PC-3 (cell line): Measurements from ENCODE around the gene PRM1. TPM values are rescaled to one million over a fixed set of nuclear protein-coding genes. Genes with fewer than 3 reads are reported as not detected.
A peak's percentile ranks its signal among the peaks of the same experiment; 100 is the strongest.

Source experiments
- ATAC-seq: fragments of 200-7000 bp; cut with Tn5 transposase; 2 replicates; pipeline ENCODE4 v1.9.1; 2020; ENCODE audit warnings: mild to moderate bottlenecking, moderate library complexity
- BruUV-seq: library from RNA; stranded (reverse); fragments of 400-500 nt; replicated peaks from 2 replicates; lab custom pipeline; 2021; lab: Mats Ljungman, UMichigan
- CTCF ChIA-PET: fragments of 300-600 bp; sonication (Branson Sonifier 250); formaldehyde crosslinking; loops from one replicate; lab custom pipeline; 2022; ENCODE audit warnings: antibody characterized with exemption; lab: Charles Lee
- POLR2A ChIA-PET: fragments of 300-600 bp; sonication (Branson Sonifier 250); formaldehyde crosslinking; loops from one replicate; lab custom pipeline; 2022; ENCODE audit warnings: antibody characterized with exemption; ENCODE audit not compliant: unreplicated experiment; lab: Charles Lee
- DNase-seq: peaks from one replicate; pipeline ENCODE4 v3.0.0-alpha.2; 2015
- H2AFZ ChIP-seq: fragments of 300-600 bp; sonication (generic); 2 replicates; pipeline ENCODE4 v1.6.0; 2016; ENCODE audit warnings: antibody characterized with exemption, low read length
- H3F3A ChIP-seq: fragments of 300-600 bp; sonication (generic); one replicate; pipeline ENCODE4 v1.6.0; 2017; ENCODE audit warnings: antibody characterized with exemption, low read length, control low read depth, mild to moderate bottlenecking; ENCODE audit not compliant: unreplicated experiment
- H3K27ac ChIP-seq: fragments of 300-600 bp; sonication (generic); 2 replicates; pipeline ENCODE4 v1.5.1; 2016; ENCODE audit warnings: mild to moderate bottlenecking, low read length
- H3K27me3 ChIP-seq: fragments of 300-600 bp; sonication (generic); 2 replicates; pipeline ENCODE4 v1.6.1; 2016; ENCODE audit warnings: low read length, mixed read lengths
- H3K36me3 ChIP-seq: fragments of 300-600 bp; sonication (generic); 2 replicates; pipeline ENCODE4 v1.6.1; 2016; ENCODE audit warnings: low read depth, mixed run types, low read length, mixed read lengths
- H3K4me1 ChIP-seq: fragments of 300-600 bp; sonication (generic); 2 replicates; pipeline ENCODE4 v1.5.1; 2016; ENCODE audit warnings: low read length; ENCODE audit not compliant: insufficient read depth
- H3K4me2 ChIP-seq: fragments of 300-600 bp; sonication (generic); 2 replicates; pipeline ENCODE4 v1.6.0; 2016; ENCODE audit warnings: low read length
- H3K4me3 ChIP-seq: fragments of 300-600 bp; sonication (generic); 2 replicates; pipeline ENCODE4 v1.5.1; 2016; ENCODE audit warnings: mild to moderate bottlenecking, low read length, mixed read lengths
- H3K79me2 ChIP-seq: fragments of 300-600 bp; sonication (generic); 2 replicates; pipeline ENCODE4 v1.6.1; 2017; ENCODE audit warnings: low read length, mixed read lengths
- H3K9ac ChIP-seq: fragments of 300-600 bp; sonication (generic); 2 replicates; pipeline ENCODE4 v1.6.0; 2016; ENCODE audit warnings: mild to moderate bottlenecking, low read length
- H3K9me2 ChIP-seq: fragments of 300-600 bp; sonication (generic); replicated peaks from 2 replicates; pipeline ENCODE4 v1.6.1; 2016; ENCODE audit warnings: mixed run types, low read length, mixed read lengths
- H3K9me3 ChIP-seq: fragments of 300-600 bp; sonication (generic); 2 replicates; pipeline ENCODE4 v1.6.1; 2016; ENCODE audit warnings: low read length, mixed read lengths
- H4K20me1 ChIP-seq: fragments of 300-600 bp; sonication (generic); 2 replicates; pipeline ENCODE4 v1.6.1; 2016; ENCODE audit warnings: low read length, mixed read lengths
- EZH2 ChIP-seq: fragments of 300-600 bp; sonication (generic); IDR thresholded peaks from one replicate; pipeline ENCODE4 v1.6.1; 2017; ENCODE audit warnings: antibody characterized with exemption, mild to moderate bottlenecking, low read length; ENCODE audit not compliant: unreplicated experiment
- EZH2phosphoT487 ChIP-seq: fragments of 300-600 bp; sonication (generic); IDR thresholded peaks from 2 replicates; pipeline ENCODE4 v1.6.1; 2018; ENCODE audit warnings: mild to moderate bottlenecking, antibody characterized with exemption, low read length, borderline replicate concordance
- intact Hi-C: fragments of 100-400 bp; cut with micrococcal nuclease; formaldehyde crosslinking; loops from 2 replicates; pipeline ENCODE4 v1.9.0; 2023
- total RNA-seq: library from RNA; depleted of rRNA; stranded (reverse); fragments of >200 nt; gene quantifications from 2 replicates; pipeline ENCODE4 v1.2.3, GENCODE V29; 2014
- TF ChIP-seq, protein P1 (sequence below): fragments of 300-600 bp; sonication (generic); conservative IDR thresholded peaks from 2 replicates; pipeline ENCODE4 v1.5.1; 2017; ENCODE audit warnings: antibody characterized with exemption, low read depth, mild to moderate bottlenecking, low read length

Gene PRM1
- total RNA-seq, 1 experiment from 2014 or later, result not detected

DNA sequence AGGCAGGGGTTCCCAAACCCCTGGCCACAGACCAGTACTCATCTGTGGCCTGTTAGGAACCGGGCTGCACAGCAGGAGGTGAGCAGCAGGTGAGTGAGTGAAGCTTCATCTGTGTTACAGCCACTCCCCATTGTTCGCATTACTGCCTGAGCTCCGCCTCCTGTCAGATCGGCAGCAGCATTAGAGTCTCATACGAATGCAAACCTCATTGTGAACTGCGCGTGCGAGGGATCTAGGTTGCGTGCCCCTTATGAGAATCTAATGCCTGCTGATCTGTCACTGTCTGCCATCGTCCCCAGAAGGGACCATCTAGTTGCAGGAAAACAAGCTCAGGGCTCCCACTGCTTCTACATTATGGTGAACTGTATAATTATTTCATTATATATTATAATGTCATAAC, 39.0 kb upstream of the PRM1 start:
- TF ChIP-seq EZH2phosphoT487 (no peak), EZH2 (no peak)
- TF ChIP-seq, protein P1, sequence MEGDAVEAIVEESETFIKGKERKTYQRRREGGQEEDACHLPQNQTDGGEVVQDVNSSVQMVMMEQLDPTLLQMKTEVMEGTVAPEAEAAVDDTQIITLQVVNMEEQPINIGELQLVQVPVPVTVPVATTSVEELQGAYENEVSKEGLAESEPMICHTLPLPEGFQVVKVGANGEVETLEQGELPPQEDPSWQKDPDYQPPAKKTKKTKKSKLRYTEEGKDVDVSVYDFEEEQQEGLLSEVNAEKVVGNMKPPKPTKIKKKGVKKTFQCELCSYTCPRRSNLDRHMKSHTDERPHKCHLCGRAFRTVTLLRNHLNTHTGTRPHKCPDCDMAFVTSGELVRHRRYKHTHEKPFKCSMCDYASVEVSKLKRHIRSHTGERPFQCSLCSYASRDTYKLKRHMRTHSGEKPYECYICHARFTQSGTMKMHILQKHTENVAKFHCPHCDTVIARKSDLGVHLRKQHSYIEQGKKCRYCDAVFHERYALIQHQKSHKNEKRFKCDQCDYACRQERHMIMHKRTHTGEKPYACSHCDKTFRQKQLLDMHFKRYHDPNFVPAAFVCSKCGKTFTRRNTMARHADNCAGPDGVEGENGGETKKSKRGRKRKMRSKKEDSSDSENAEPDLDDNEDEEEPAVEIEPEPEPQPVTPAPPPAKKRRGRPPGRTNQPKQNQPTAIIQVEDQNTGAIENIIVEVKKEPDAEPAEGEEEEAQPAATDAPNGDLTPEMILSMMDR, result no peak
- Histone ChIP-seq H4K20me1 (no peaks in the 10 kb centered on the region), H3K27me3 (no peaks in the 10 kb centered on the region), H2AFZ (no peak overlapping the region), H3K79me2 (no peaks in the 10 kb centered on the region), H3K4me2 (no peak overlapping the region), H3F3A (no peaks in the 10 kb centered on the region), H3K9ac (no peak overlapping the region), H3K4me1 (no peaks in the 10 kb centered on the region), H3K9me2 (no peaks in the 10 kb centered on the region), H3K4me3 (no peak overlapping the region), H3K27ac (no peak overlapping the region), H3K9me3 (no peaks in the 10 kb centered on the region), H3K36me3 (no peaks in the 10 kb centered on the region)
- intact Hi-C loops, result no loop called here
- POLR2A ChIA-PET, result no interaction called here
- no TSS peak for BruUV-seq
- DNase-seq (no peak), ATAC-seq (no peak)
- CTCF ChIA-PET, result no interaction called here

DNA sequence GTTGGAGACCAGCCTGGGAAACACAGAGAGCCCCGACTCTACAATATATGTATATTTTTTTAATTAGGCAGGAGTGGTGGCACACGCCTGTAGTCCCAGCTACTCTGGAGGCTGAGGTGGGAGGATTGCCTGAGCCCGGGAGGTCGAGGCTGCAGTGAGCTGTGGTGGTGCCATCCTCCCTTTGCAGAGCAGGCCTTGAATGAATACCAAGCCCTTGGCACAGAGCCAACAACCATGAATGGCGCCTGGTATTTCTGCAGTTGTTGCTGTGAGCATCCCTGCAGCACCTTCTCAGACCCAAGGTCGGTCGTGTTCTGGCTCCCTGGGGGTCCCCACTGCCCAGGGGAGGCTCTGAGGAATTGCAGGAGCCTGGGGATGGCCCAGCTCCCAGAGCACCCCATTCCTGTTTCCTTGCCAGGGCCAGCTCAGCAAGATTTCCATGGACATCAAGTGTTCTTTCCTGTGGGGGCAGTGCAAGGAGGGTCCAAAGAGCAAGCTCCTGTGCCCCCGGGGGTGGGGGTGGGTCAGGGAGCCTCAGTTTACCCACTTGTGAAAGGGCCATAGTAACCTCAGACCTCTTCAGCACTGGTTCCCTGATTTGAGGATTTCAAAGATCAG, 38.5 kb upstream of the PRM1 start:
- H3K79me2 ChIP-seq, result no peaks in the 10 kb centered on the region
- TF ChIP-seq, protein P1, result no peak
- TF ChIP-seq EZH2 (no peak), EZH2phosphoT487 (no peak)

DNA sequence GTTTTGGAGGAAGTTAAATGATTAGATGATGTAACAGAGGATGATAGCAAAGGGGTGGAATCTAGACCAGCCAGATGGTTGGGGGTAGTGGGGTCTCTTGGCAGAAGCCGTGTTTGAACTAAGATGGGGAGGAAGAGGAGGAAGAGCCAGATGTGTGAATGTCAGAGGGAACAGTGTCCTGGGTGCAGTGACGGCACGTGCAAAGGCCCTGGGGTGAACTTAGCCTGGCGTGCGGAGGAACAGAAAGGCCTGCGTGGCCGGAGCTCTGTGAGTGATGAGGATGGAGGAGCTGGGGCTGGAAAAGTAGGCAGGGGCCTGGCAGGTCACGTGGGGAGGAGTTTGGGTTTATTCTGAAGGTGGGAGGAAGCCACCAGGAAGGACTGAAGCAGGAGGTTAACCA, 37.7 kb upstream of the PRM1 start:
- POLR2A ChIA-PET, result no interaction called here
- BruUV-seq, result no TSS peak
- no peak for ATAC-seq
- H3K27ac ChIP-seq, result no peak overlapping the region
- no peaks in the 10 kb centered on the region for H3K27me3 ChIP-seq
- intact Hi-C loops, result no loop called here
- CTCF ChIA-PET, result no interaction called here
- H4K20me1 ChIP-seq, result no peaks in the 10 kb centered on the region
- no peak overlapping the region for H3K9ac ChIP-seq
- H3K9me3 ChIP-seq, result no peaks in the 10 kb centered on the region
- no peaks in the 10 kb centered on the region for H3F3A ChIP-seq
- H3K36me3 ChIP-seq, result no peaks in the 10 kb centered on the region
- H3K79me2 ChIP-seq, result no peaks in the 10 kb centered on the region
- no peaks in the 10 kb centered on the region for H3K9me2 ChIP-seq
- no peak overlapping the region for H3K4me2 ChIP-seq
- no peak overlapping the region for H3K4me3 ChIP-seq
- H2AFZ ChIP-seq, result no peak overlapping the region
- H3K4me1 ChIP-seq, result no peaks in the 10 kb centered on the region
- TF ChIP-seq EZH2 (no peak), EZH2phosphoT487 (no peak)
- TF ChIP-seq, protein P1, result no peak
- no peak for DNase-seq

More for the DNA sequence above, 38.5 kb upstream of the PRM1 start:
- no peaks in the 10 kb centered on the region for H3K9me3 ChIP-seq
- H3K27ac ChIP-seq, result no peak overlapping the region
- no TSS peak for BruUV-seq
- DNase-seq, result peak; percentile 26
- H3K4me2 ChIP-seq, result no peak overlapping the region
- no peaks in the 10 kb centered on the region for H3K4me1 ChIP-seq
- H3K36me3 ChIP-seq, result no peaks in the 10 kb centered on the region
- H3F3A ChIP-seq, result no peaks in the 10 kb centered on the region
- no peaks in the 10 kb centered on the region for H3K9me2 ChIP-seq
- no peak overlapping the region for H2AFZ ChIP-seq
- H3K27me3 ChIP-seq, result no peaks in the 10 kb centered on the region
- ATAC-seq, result no peak
- intact Hi-C loops, result no loop called here
- POLR2A ChIA-PET, result no interaction called here
- H3K4me3 ChIP-seq, result no peak overlapping the region
- H3K9ac ChIP-seq, result no peak overlapping the region
- H4K20me1 ChIP-seq, result no peaks in the 10 kb centered on the region
- CTCF ChIA-PET, result no interaction called here
